H9 (cell line): Measurements from ENCODE around the gene DSTYK. TPM values are rescaled to one million over a fixed set of nuclear protein-coding genes. Genes with fewer than 3 reads are reported as not detected.

Experiments
- DNase-seq: peaks from one replicate; pipeline ENCODE4 v3.0.0-alpha.2; 2017
- H2AFZ ChIP-seq: one replicate; pipeline ENCODE4 v1.6.1; 2013; ENCODE audit warnings: mild to moderate bottlenecking, low read length, control low read depth, moderate library complexity
- H2AK5ac ChIP-seq: 2 replicates; pipeline ENCODE4 v1.6.1; 2013; ENCODE audit warnings: low read length, control low read depth, mixed read lengths; ENCODE audit not compliant: insufficient read length
- H2BK120ac ChIP-seq: one replicate; pipeline ENCODE4 v1.6.1; 2013; ENCODE audit warnings: low read depth, mild to moderate bottlenecking, low read length, control low read depth, inconsistent platforms; ENCODE audit not compliant: poor library complexity, severe bottlenecking
- H2BK12ac ChIP-seq: 2 replicates; pipeline ENCODE4 v1.6.1; 2013; ENCODE audit warnings: low read length, control low read depth, mixed read lengths, low read depth; ENCODE audit not compliant: insufficient read length
- H2BK15ac ChIP-seq: 2 replicates; pipeline ENCODE4 v1.6.1; 2013; ENCODE audit warnings: low read depth, low read length, control low read depth
- H2BK20ac ChIP-seq: one replicate; pipeline ENCODE4 v1.6.1; 2013; ENCODE audit warnings: low read depth, mild to moderate bottlenecking, low read length, control low read depth, inconsistent platforms; ENCODE audit not compliant: poor library complexity, severe bottlenecking
- H2BK5ac ChIP-seq: 2 replicates; pipeline ENCODE4 v1.6.1; 2013; ENCODE audit warnings: low read length, control low read depth, mixed read lengths; ENCODE audit not compliant: insufficient read length
- H3K14ac ChIP-seq: 2 replicates; pipeline ENCODE4 v1.6.1; 2013; ENCODE audit warnings: low read length, control low read depth; ENCODE audit not compliant: insufficient read depth
- H3K18ac ChIP-seq: 2 replicates; pipeline ENCODE4 v1.6.1; 2013; ENCODE audit warnings: low read depth, mild to moderate bottlenecking, mixed read lengths, low read length, control low read depth; ENCODE audit not compliant: insufficient read length
- H3K23ac ChIP-seq: 2 replicates; pipeline ENCODE4 v1.6.1; 2013; ENCODE audit warnings: low read length, control low read depth, mixed read lengths, low read depth; ENCODE audit not compliant: insufficient read length
- H3K23me2 ChIP-seq: 2 replicates; pipeline ENCODE4 v1.6.1; 2013; ENCODE audit warnings: low read depth, mild to moderate bottlenecking, mixed read lengths, low read length, control low read depth; ENCODE audit not compliant: insufficient read length, poor library complexity, severe bottlenecking
- H3K27ac ChIP-seq: 2 replicates; pipeline ENCODE4 v1.5.1; 2013; ENCODE audit warnings: low read length, control low read depth, mixed read lengths, low read depth; ENCODE audit not compliant: insufficient read length
- H3K27me3 ChIP-seq: 2 replicates; pipeline ENCODE4 v1.6.1; 2013; ENCODE audit warnings: low read length, control low read depth, inconsistent platforms; ENCODE audit not compliant: insufficient read depth
- H3K4ac ChIP-seq: 2 replicates; pipeline ENCODE4 v1.6.1; 2013; ENCODE audit warnings: low read depth, mild to moderate bottlenecking, control low read depth, inconsistent platforms, low read length, moderate library complexity
- H3K4me1 ChIP-seq: 2 replicates; pipeline ENCODE4 v1.6.1; 2013; ENCODE audit warnings: low read length, control low read depth, inconsistent platforms; ENCODE audit not compliant: insufficient read depth
- H3K4me2 ChIP-seq: 2 replicates; pipeline ENCODE4 v1.6.1; 2013; ENCODE audit warnings: low read length, control low read depth, mixed read lengths; ENCODE audit not compliant: insufficient read length, insufficient read depth
- H3K56ac ChIP-seq: 2 replicates; pipeline ENCODE4 v1.6.1; 2013; ENCODE audit warnings: low read depth, mild to moderate bottlenecking, mixed read lengths, low read length, control low read depth; ENCODE audit not compliant: insufficient read length
- H3K79me1 ChIP-seq: 2 replicates; pipeline ENCODE4 v1.6.1; 2013; ENCODE audit warnings: low read depth, mild to moderate bottlenecking, moderate library complexity, low read length, control low read depth, inconsistent platforms; ENCODE audit not compliant: insufficient read depth, poor library complexity, severe bottlenecking
- H3K79me2 ChIP-seq: 2 replicates; pipeline ENCODE4 v1.6.1; 2013; ENCODE audit warnings: low read length, control low read depth, inconsistent platforms; ENCODE audit not compliant: insufficient read depth
- H3K9ac ChIP-seq: 2 replicates; pipeline ENCODE4 v1.6.1; 2013; ENCODE audit warnings: low read length, control low read depth, mixed read lengths; ENCODE audit not compliant: insufficient read length; ENCODE audit errors: extremely low read depth
- H3K9me3 ChIP-seq: one replicate; pipeline ENCODE4 v1.6.1; 2013; ENCODE audit warnings: low read depth, low read length, inconsistent platforms; ENCODE audit not compliant: control insufficient read depth
- H3T11ph ChIP-seq: one replicate; pipeline ENCODE4 v1.6.1; 2013; ENCODE audit warnings: mild to moderate bottlenecking, low read length, control low read depth, inconsistent platforms
- H4K20me1 ChIP-seq: one replicate; pipeline ENCODE4 v1.6.1; 2013; ENCODE audit not compliant: control insufficient read depth, insufficient read length, insufficient read depth
- H4K5ac ChIP-seq: 2 replicates; pipeline ENCODE4 v1.6.1; 2013; ENCODE audit warnings: low read depth, mild to moderate bottlenecking, mixed read lengths, low read length, control low read depth; ENCODE audit not compliant: insufficient read length
- H4K8ac ChIP-seq: replicated peaks from 2 replicates; pipeline ENCODE4 v1.6.1; 2013; ENCODE audit warnings: low read length, control low read depth, mixed read lengths, low read depth; ENCODE audit not compliant: insufficient read length
- H4K91ac ChIP-seq: 2 replicates; pipeline ENCODE4 v1.6.1; 2013; ENCODE audit warnings: low read depth, mild to moderate bottlenecking, moderate library complexity, mixed read lengths, low read length, control low read depth; ENCODE audit not compliant: insufficient read length
- H3K27ac Mint-ChIP-seq, 3 experiments: 2 replicates in 2 of 3; 3 replicates in 1 of 3; pipeline ENCODE4 v1.8.0; 2020 to 2021; ENCODE audit warnings: mixed read lengths in 3 of 3, mild to moderate bottlenecking in 1 of 3, moderate library complexity in 1 of 3
- H3K27me3 Mint-ChIP-seq: 2 replicates; pipeline ENCODE4 v1.8.0; 2021; ENCODE audit warnings: low read depth, mild to moderate bottlenecking, moderate library complexity, mixed read lengths
- H3K36me3 Mint-ChIP-seq, 3 experiments: 2 replicates in 2 of 3; 3 replicates in 1 of 3; pipeline ENCODE4 v1.8.0; 2020 to 2021; ENCODE audit warnings: low read depth in 3 of 3, mixed read lengths in 3 of 3; ENCODE audit not compliant: insufficient read depth in 1 of 3
- H3K4me1 Mint-ChIP-seq, 2 experiments: 2 replicates each; pipeline ENCODE4 v1.8.0; 2020; ENCODE audit warnings: mixed read lengths in 2 of 2
- H3K4me3 Mint-ChIP-seq, 2 experiments: 2 replicates in 1 of 2; 3 replicates in 1 of 2; pipeline ENCODE4 v1.8.0; 2020 to 2021; ENCODE audit warnings: mild to moderate bottlenecking in 2 of 2, mixed read lengths in 2 of 2, moderate library complexity in 1 of 2
- H3K9me3 Mint-ChIP-seq, 2 experiments: 2 replicates in 1 of 2; 3 replicates in 1 of 2; pipeline ENCODE4 v1.8.0; 2020; ENCODE audit warnings: mild to moderate bottlenecking in 2 of 2, mixed read lengths in 2 of 2, moderate library complexity in 1 of 2
- WGBS: extraction: QIAGEN DNeasy Blood & Tissue Kit; methylation state at CpG from one replicate; pipeline ENCODE4 v1.1.7; 2013; ENCODE audit warnings: missing lambda C conversion rate, low lambda C conversion rate, mixed read lengths; ENCODE audit not compliant: insufficient read length; ENCODE audit errors: extremely low coverage; 5-methylcytosine and 5-hydroxymethylcytosine counted together
- total RNA-seq: library from RNA; stranded (reverse); gene quantifications from 2 replicates; pipeline ENCODE4 v1.2.1, GENCODE V29; 2021
- TF ChIP-seq, protein P1 (sequence below): fragments of 200-600 bp; sonication (generic); conservative IDR thresholded peaks from 3 replicates; pipeline ENCODE4 v1.8.0; 2021; ENCODE audit warnings: antibody characterized with exemption, mild to moderate bottlenecking

The DSTYK gene
- total RNA-seq, 1 experiment from 2014 or later, result 8.5 TPM

GRCh38 chr1:205241366-205242030 is 30.0 kb upstream of the DSTYK start:
- TF ChIP-seq, protein P1, sequence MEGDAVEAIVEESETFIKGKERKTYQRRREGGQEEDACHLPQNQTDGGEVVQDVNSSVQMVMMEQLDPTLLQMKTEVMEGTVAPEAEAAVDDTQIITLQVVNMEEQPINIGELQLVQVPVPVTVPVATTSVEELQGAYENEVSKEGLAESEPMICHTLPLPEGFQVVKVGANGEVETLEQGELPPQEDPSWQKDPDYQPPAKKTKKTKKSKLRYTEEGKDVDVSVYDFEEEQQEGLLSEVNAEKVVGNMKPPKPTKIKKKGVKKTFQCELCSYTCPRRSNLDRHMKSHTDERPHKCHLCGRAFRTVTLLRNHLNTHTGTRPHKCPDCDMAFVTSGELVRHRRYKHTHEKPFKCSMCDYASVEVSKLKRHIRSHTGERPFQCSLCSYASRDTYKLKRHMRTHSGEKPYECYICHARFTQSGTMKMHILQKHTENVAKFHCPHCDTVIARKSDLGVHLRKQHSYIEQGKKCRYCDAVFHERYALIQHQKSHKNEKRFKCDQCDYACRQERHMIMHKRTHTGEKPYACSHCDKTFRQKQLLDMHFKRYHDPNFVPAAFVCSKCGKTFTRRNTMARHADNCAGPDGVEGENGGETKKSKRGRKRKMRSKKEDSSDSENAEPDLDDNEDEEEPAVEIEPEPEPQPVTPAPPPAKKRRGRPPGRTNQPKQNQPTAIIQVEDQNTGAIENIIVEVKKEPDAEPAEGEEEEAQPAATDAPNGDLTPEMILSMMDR, result no peak
- DNase-seq, result no peak
- WGBS, result no CpG with 5 or more reads among the region's 36 CpGs

More at GRCh38 chr1:205241366-205242030, 30.0 kb upstream of the DSTYK start:
- Mint-ChIP-seq H3K36me3 (peaks cover 0 to 9% (median 8%) of the 10 kb centered on the region in 3 experiments; a peak in 3 of 7 replicates), H3K9me3 (no peaks in the 10 kb centered on the region), H3K4me1 (peaks cover 8 to 12% of the 10 kb centered on the region in 2 experiments; a peak in 3 of 4 replicates), H3K4me3 (no peak overlapping the region), H3K27me3 (no peaks in the 10 kb centered on the region; the same call in 1 of the 2 replicates), H3K27ac (no peak overlapping the region; a peak in 1 of 7 replicates)
- Histone ChIP-seq H2BK5ac (no peak overlapping the region), H3K18ac (no peak overlapping the region), H3K23ac (no peak overlapping the region), H3K14ac (no peak overlapping the region), H3K79me1 (no peaks in the 10 kb centered on the region), H3K79me2 (no peaks in the 10 kb centered on the region), H4K8ac (no peak overlapping the region), H3K9me3 (no peaks in the 10 kb centered on the region), H4K91ac (no peak overlapping the region), H2AK5ac (no peak overlapping the region), H3K27me3 (no peaks in the 10 kb centered on the region), H3K23me2 (no peaks in the 10 kb centered on the region), H2BK12ac (no peak overlapping the region), H3K27ac (no peak overlapping the region), H3K4me2 (no peak overlapping the region), H2BK120ac (no peak overlapping the region), H4K5ac (no peak overlapping the region), H2BK20ac (no peak overlapping the region), H3K4ac (no peak overlapping the region), H3K56ac (no peak overlapping the region), H4K20me1 (no peaks in the 10 kb centered on the region), H3T11ph (no peak overlapping the region), H3K9ac (no peak overlapping the region), H2BK15ac (no peak overlapping the region), H3K4me1 (no peaks in the 10 kb centered on the region), H2AFZ (no peak overlapping the region)
